ENCODE data around the gene GRID2. TPM values are rescaled to one million over a fixed set of nuclear protein-coding genes. Genes with fewer than 3 reads are reported as not detected.

Gene GRID2
- total and polyA plus RNA-seq, 8 donors = 0.14 to 0.36 (median 0.22) TPM

- H3K4me3 ChIP-seq = no peak overlapping the region
- no peak for DNase-seq
- no peak for ATAC-seq
- H3K27me3 ChIP-seq = no peaks in the 10 kb centered on the region
- intact Hi-C loops (cut with DNase I) = no loop called here
- H3K36me3 ChIP-seq = no peaks in the 10 kb centered on the region
- H3K9me3 ChIP-seq = no peaks in the 10 kb centered on the region
- no peaks in the 10 kb centered on the region for H3K4me1 ChIP-seq
- H3K27ac ChIP-seq = no peak overlapping the region
- TF ChIP-seq CTCF (IDR thresholded peaks at IDR 0.05) = no peak
These were observed 840.1 kb downstream of the GRID2 start for GRCh38 chr4:93143902-93144301.

- no peaks in the 10 kb centered on the region for H3K4me1 ChIP-seq
- DNase-seq (no peak), ATAC-seq (no peak)
- no peak for TF ChIP-seq CTCF (IDR thresholded peaks at IDR 0.05)
- intact Hi-C loops (cut with DNase I) = no loop called here
- no peaks in the 10 kb centered on the region for H3K27me3 ChIP-seq
- no peaks in the 10 kb centered on the region for H3K9me3 ChIP-seq
- H3K4me3 ChIP-seq = no peak overlapping the region
- no peak overlapping the region for H3K27ac ChIP-seq
- no peaks in the 10 kb centered on the region for H3K36me3 ChIP-seq
These were observed 840.9 kb downstream of the GRID2 start for GRCh38 chr4:93144644-93145043.

DNA sequence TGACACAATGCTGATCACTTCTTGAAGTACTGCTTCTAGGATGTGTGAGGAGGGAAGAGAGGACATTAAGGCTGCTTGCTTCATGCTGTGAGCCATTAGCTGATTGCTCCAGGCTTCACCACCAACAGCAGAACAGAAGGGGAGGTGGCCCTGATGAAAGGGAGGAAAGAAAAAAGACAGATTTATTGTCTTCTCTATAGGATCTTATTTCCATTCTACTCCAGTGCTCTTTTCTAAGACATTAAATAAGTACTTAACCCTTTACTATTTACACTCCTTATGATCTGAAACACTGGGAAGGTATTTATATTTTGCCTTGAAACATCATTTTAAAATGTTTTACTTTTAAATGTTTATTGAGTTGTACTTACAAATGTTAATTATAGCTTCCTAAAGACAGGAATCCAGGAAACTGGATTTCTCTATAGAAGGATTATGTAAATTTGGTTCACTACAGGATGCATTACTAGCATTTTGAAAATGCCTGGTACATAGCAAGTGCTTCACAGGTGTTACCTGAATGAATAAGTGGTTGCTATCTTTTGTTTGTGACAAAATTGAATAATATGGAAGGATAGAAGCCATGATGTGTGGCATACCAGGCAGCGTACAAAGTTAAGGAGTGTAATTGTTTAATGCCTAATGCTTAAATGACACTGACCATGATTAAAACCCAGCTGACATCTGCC lies 843.9 kb downstream of the GRID2 start:
- no peaks in the 10 kb centered on the region for H3K27me3 ChIP-seq
- no peaks in the 10 kb centered on the region for H3K9me3 ChIP-seq
- ATAC-seq (no peak), DNase-seq (no peak)
- intact Hi-C loops (cut with DNase I) = no loop called here
- H3K27ac ChIP-seq = no peak overlapping the region
- no peaks in the 10 kb centered on the region for H3K36me3 ChIP-seq
- no peak overlapping the region for H3K4me3 ChIP-seq
- no peaks in the 10 kb centered on the region for H3K4me1 ChIP-seq
- TF ChIP-seq CTCF (IDR thresholded peaks at IDR 0.05) = no peak

- no peaks in the 10 kb centered on the region for H3K36me3 ChIP-seq
- DNase-seq = no peak
- H3K9me3 ChIP-seq = no peaks in the 10 kb centered on the region
- ATAC-seq = no peak
- H3K27ac ChIP-seq = no peak overlapping the region
- no peak for TF ChIP-seq CTCF (IDR thresholded peaks at IDR 0.05)
- intact Hi-C loops (cut with DNase I) = no loop called here
- H3K4me1 ChIP-seq = no peaks in the 10 kb centered on the region
- no peak overlapping the region for H3K4me3 ChIP-seq
- H3K27me3 ChIP-seq = no peaks in the 10 kb centered on the region
These were observed 848.7 kb downstream of the GRID2 start for GRCh38 chr4:93152491-93152890.

- H3K4me1 ChIP-seq = no peaks in the 10 kb centered on the region
- TF ChIP-seq CTCF (IDR thresholded peaks at IDR 0.05) = no peak
- DNase-seq = no peak
- H3K4me3 ChIP-seq = no peak overlapping the region
- no peaks in the 10 kb centered on the region for H3K27me3 ChIP-seq
- no peak overlapping the region for H3K27ac ChIP-seq
- H3K36me3 ChIP-seq = no peaks in the 10 kb centered on the region
- intact Hi-C loops (cut with DNase I) = no loop called here
- no peaks in the 10 kb centered on the region for H3K9me3 ChIP-seq
- ATAC-seq = no peak
These were observed 854.2 kb downstream of the GRID2 start for GRCh38 chr4:93157986-93158385.

All from left lung (tissue), 10 donors.